Measurements from ENCODE around the gene DKC1.

DNA sequence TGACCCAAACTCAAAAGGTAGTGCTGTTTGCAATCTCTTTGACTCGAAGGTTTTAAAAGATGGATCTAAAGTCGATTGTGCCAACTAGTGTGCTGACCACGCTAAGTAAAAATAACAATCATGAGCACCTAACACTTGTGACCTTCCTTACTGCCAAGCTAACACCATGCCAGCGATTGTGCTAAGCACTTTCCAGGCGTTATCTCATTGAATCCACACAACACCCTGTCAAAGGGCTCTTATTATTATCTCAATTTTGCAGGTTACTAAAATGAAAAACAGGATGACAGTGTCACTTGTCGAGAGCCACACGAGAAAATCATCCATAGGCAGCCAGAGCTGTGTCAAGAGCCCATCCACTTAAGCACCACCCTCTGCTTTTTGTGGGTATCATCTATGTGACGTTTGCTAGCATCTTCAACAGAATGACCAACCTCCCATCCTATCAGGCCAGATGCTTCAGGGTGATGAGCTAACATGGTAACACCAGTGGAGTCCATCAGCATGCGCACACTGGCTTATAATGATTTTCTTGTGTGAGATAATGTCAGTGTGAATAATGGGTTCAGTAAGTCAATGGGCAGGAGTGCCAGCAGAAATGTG is 10.9 kb upstream of the DKC1 start:
- TF ChIP-seq, protein P1, sequence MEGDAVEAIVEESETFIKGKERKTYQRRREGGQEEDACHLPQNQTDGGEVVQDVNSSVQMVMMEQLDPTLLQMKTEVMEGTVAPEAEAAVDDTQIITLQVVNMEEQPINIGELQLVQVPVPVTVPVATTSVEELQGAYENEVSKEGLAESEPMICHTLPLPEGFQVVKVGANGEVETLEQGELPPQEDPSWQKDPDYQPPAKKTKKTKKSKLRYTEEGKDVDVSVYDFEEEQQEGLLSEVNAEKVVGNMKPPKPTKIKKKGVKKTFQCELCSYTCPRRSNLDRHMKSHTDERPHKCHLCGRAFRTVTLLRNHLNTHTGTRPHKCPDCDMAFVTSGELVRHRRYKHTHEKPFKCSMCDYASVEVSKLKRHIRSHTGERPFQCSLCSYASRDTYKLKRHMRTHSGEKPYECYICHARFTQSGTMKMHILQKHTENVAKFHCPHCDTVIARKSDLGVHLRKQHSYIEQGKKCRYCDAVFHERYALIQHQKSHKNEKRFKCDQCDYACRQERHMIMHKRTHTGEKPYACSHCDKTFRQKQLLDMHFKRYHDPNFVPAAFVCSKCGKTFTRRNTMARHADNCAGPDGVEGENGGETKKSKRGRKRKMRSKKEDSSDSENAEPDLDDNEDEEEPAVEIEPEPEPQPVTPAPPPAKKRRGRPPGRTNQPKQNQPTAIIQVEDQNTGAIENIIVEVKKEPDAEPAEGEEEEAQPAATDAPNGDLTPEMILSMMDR (IDR thresholded peaks at IDR 0.05; ENCODE audit: low read depth, low read length) = no peak
- no peak for TF ChIP-seq EZH2phosphoT487 (IDR thresholded peaks at IDR 0.05; ENCODE audit: low read depth)

Data from OCI-LY3 (cell line).